WTC11 (cell line): ENCODE results near the gene MFSD1.

Source experiments
- CTCF ChIP-seq: fragments of 200-600 bp; IDR thresholded peaks from 2 replicates; pipeline ENCODE4 v1.8.0; 2022; ENCODE audit warnings: antibody characterized with exemption
- FOXK1 ChIP-seq: sonication (generic); formaldehyde crosslinking; IDR thresholded peaks from 2 replicates; pipeline ENCODE4 v1.8.0; 2022; ENCODE audit warnings: mild to moderate bottlenecking, moderate library complexity, missing genetic modification reagents
- GTF2I ChIP-seq: fragments of 250-450 bp; sonication (Bioruptor Pico); conservative IDR thresholded peaks from 2 replicates; pipeline ENCODE4 v1.4.0; 2021; ENCODE audit warnings: mild to moderate bottlenecking
- KAT7 ChIP-seq: sonication (generic); formaldehyde crosslinking; IDR thresholded peaks from 2 replicates; pipeline ENCODE4 v1.8.1; 2023; ENCODE audit warnings: missing genetic modification reagents, mild to moderate bottlenecking, borderline replicate concordance
- MYBL2 ChIP-seq: sonication (generic); formaldehyde crosslinking; IDR thresholded peaks from 2 replicates; pipeline ENCODE4 v1.8.1; 2023; ENCODE audit warnings: mild to moderate bottlenecking, moderate library complexity, missing genetic modification reagents
- RELA ChIP-seq: sonication (generic); formaldehyde crosslinking; IDR thresholded peaks from 2 replicates; pipeline ENCODE4 v1.8.1; 2022; ENCODE audit warnings: missing genetic modification reagents, mild to moderate bottlenecking, borderline replicate concordance
- TP53 ChIP-seq: sonication (generic); formaldehyde crosslinking; IDR thresholded peaks from 2 replicates; pipeline ENCODE4 v1.8.1; 2023; ENCODE audit warnings: mild to moderate bottlenecking, missing genetic modification reagents
- USF1 ChIP-seq: sonication (generic); formaldehyde crosslinking; IDR thresholded peaks from 2 replicates; pipeline ENCODE4 v1.8.0; 2022; ENCODE audit warnings: mild to moderate bottlenecking, missing genetic modification reagents
- ZNF263 ChIP-seq: sonication (generic); formaldehyde crosslinking; IDR thresholded peaks from 2 replicates; pipeline ENCODE4 v1.8.1; 2022; ENCODE audit warnings: low read depth, mild to moderate bottlenecking, moderate library complexity, missing genetic modification reagents

GRCh38 chr3:158836312-158836711, 34.5 kb downstream of the MFSD1 start:
- no peak for TF ChIP-seq CTCF
- no peak for TF ChIP-seq GTF2I (CRISPR knock-in tag)
- TF ChIP-seq KAT7 (CRISPR knock-in tag), result no peak
- no peak for TF ChIP-seq RELA
- no peak for TF ChIP-seq TP53 (CRISPR knock-in tag)
- TF ChIP-seq USF1 (CRISPR knock-in tag), result no peak
- TF ChIP-seq ZNF263 (CRISPR knock-in tag), result no peak
- TF ChIP-seq MYBL2 (CRISPR knock-in tag), result no peak
- TF ChIP-seq FOXK1 (CRISPR knock-in tag), result no peak
